Measurements from ENCODE around the gene TOMT.

GRCh38 chr11:72119198-72119597 is 13.5 kb downstream of the TOMT start:
- TF ChIP-seq CTCF (IDR thresholded peaks at IDR 0.05; ENCODE audit: poor library complexity): no peak
- TF ChIP-seq EZH2phosphoT487 (IDR thresholded peaks at IDR 0.05; ENCODE audit: low read depth, severe bottlenecking, unreplicated experiment): no peak
- TF ChIP-seq EZH2 (IDR thresholded peaks at IDR 0.05; ENCODE audit: borderline replicate concordance): no peak

Measured in hepatocyte (in vitro differentiated cells).